ENCODE measurements around the gene IL22RA2. TPM values are rescaled to one million over a fixed set of nuclear protein-coding genes. Genes with fewer than 3 reads are reported as not detected.

IL22RA2 gene, protein sequence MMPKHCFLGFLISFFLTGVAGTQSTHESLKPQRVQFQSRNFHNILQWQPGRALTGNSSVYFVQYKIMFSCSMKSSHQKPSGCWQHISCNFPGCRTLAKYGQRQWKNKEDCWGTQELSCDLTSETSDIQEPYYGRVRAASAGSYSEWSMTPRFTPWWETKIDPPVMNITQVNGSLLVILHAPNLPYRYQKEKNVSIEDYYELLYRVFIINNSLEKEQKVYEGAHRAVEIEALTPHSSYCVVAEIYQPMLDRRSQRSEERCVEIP
- total RNA-seq, result not detected in 2 replicates

DNA sequence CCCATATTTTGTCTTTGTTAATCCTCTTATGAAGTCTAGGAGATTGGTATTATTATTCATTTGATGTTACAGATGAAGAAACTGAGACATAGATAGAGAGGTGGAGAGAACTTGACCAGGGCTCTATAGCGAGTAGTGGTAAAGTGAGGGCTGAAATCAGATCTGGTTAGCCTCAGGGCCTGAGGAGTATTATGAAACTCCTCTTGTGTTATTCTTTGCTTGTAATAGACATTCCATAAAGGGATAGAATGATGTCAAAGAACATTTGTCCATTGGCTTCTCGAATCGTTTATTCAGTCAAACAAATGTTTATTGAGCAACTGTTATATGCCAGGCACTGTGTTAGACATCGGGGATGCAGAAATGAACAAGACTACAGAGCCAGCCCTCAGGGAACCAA, at the start of gene IL22RA2:
Gene IL22RA2 (minus strand): TSS at position 144 of the 400 bp plus-strand sequence. CDS start 11,895 bp downstream, outside the sequence.

DNA sequence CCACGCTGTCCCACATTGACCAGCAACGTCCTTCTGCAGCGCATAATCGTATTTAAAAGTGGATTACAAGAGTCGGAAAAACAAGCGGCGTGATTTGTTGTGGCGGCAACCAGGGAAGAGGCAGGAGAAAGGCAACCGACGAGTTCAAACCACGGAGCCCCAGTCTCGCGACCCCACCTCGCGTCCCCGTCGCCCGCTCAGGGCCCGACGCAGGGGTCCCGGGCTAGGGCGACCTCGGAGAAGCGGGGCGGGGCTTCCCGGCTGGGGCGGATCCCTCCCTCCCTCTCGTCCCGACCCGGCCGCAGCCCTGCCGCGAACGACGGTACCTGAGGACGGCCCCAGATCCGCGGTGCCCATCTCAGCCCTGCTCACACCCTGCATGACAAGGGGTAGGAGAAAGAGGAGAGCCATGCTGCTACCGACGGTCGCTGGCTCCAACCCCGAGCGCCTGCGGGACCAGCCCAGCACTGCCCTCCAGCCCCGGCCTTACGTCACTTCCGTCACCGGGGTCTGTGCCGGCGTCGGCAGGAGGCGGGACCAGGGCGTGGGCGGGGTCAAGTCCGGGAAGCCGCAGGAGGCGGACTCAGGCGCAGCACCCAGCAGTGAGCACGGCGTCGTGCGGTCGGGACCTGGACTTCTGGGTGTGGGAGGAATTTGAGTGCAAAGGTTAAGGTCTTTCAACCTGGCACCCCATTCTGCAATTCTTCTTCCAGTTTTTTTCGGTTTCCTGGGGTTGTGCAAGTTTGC, 45.6 kb upstream of the IL22RA2 start, which contains the start of gene IFNGR1:
Gene IFNGR1 (minus strand): TSS at position 469 of the 747 bp plus-strand sequence. CDS start 58 bp downstream, at position 411.

Other genes with a start within 250 kb of the IL22RA2 start
- gene IL20RA, start 128.7 kb downstream of the IL22RA2 start, total RNA-seq, result 0.12 and 0.13 TPM in 2 replicates
- 57.3 and 66.3 TPM in 2 replicates for gene IFNGR1, start 45.7 kb upstream of the IL22RA2 start, total RNA-seq

Data from aortic smooth muscle cell (primary cell).